ENCODE measurements around the gene ARPC2.

Gene ARPC2

GRCh38 chr2:218290316-218291261, 73.6 kb downstream of the ARPC2 start:
- DNase-seq (ENCODE audit: low spot score) = peak; percentile 52

DNA sequence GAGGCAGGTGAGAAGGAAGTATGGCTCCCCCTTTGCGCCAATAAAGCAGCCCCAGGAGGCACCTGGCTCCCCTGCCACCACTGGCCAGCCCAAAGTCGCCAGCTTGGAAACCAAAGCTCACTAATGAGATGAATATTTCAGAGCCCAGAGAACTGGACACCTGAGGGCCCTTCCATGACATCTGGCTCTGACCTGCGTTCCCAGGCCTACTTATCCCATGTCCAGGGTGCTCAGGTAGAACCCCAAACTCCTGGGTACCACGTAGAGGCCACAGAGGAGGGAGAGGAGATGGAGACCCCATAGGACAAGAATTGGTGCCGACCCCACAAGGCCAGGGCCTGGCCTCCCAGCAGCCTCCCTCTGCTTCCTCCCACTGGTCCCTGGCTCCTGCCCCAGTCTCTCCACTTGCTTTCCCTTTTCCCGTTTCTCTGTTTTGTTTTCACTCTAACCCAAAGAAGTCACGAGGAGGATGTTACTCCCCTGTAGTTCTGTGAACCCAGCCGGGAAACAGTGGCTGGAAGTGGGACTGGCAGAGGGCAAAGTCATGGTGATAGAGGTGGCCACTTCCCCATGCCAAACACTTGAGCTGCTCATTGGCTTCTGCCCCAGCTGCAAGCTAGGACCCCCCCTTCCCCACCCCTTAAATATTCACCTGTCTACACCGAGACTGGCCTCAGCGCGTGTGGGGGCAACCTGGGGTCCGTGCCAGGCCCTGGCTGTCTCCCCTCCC, 74.5 kb downstream of the ARPC2 start:
- DNase-seq (ENCODE audit: low spot score) = peak; percentile 52

GRCh38 chr2:218292048-218293014, 75.3 kb downstream of the ARPC2 start, which contains the start of gene TMBIM1:
Gene TMBIM1, minus strand, starts transcription at chr2:218292503. Its CDS starts 10,362 bp downstream, at chr2:218282141.
- peak; percentile 88 for DNase-seq (ENCODE audit: low spot score)

GRCh38 chr2:218293715-218294429, 76.9 kb downstream of the ARPC2 start:
- no peak for DNase-seq (ENCODE audit: low spot score)

DNA sequence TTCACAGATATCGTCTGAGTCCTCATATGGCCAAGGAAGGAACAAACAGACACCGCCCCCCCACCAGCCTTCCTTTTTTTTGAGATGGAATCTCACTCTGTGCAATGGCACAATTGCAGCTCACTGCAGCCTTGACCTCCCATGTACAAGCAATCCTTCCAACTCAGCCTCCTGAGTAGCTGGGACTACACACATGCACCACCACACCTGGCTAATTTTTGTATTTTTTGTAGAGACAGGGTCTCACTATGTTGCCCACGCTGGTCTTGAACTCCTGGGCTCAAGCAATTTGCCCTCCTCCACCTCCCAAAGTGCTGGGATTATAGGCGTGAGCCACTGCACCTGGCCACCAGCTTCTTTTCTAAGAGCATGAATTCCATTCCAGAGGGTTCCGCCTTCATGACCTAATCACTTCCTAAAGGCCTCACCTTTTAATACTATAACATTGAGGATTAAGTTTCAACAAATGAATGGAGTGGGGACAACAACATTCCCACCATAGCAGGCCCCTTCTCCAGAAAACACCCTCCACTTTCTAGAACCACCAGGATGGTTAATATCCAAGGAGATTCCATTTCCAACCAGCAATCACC, 77.5 kb downstream of the ARPC2 start:
- no peak for DNase-seq (ENCODE audit: low spot score)

GRCh38 chr2:218295029-218295428, 78.0 kb downstream of the ARPC2 start:
- no peak for DNase-seq (ENCODE audit: low spot score)

GRCh38 chr2:218296200-218296599, 79.2 kb downstream of the ARPC2 start:
- DNase-seq (ENCODE audit: low spot score) = no peak

GRCh38 chr2:218296847-218297246, 79.9 kb downstream of the ARPC2 start:
- no peak for DNase-seq (ENCODE audit: low spot score)

DNA sequence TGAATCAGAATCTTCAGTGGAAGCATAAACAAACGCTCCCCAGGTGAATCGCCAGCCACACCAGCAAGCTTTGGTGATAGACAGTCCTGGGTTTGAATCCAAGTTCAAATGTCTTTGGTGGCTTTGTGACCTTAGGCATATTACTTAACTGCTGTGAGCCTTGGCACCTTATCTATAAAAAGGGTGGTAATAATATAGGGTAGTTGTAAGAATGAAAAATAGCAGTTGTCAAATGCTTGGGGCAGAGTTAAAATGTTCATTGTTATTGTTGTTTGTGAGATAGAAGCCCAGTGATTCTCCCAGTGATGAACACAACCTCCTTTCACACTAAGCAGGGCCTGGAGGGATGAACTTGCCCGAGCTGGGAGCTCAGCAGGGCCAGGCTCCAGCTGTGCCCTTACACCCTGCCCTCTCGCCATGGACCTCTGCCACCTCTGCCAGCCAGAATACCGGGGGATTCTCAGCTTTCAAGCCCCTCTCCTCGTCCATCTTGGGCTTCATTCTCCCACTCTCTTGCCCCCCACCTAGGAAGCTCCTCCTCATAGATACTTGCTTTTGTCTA, 81.4 kb downstream of the ARPC2 start:
- DNase-seq (ENCODE audit: low spot score) = no peak

DNA sequence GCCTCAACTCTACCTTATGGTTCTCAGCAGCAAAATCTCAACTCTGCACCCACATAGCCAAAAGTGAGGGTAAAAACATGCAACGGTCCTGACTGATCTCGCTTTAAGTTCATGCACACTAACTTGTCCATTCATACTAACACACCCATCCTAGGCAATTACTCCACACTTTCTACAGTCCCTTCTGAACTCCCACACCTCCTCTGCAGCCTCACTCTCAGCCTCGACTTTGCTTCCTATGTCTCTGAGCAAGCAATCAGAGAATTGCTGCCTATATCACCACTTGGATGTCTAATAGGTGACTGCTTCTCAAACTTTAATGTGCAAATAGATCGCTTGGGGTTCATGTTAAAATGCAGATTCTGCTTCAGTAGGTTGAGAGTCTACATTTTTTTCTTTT, 83.2 kb downstream of the ARPC2 start:
- no peak for DNase-seq (ENCODE audit: low spot score)

- peak; percentile 91 for DNase-seq (ENCODE audit: low spot score)
Measured at GRCh38 chr2:218301176-218301819, 84.3 kb downstream of the ARPC2 start.
